HG03521 (cell line): ENCODE measurements around the gene SP6.

Experiments used
- ATAC-seq: cut with Tn5 transposase; IDR thresholded peaks from one replicate; pipeline ENCODE4 v1.9.1; 2021; ENCODE audit warnings: mild to moderate bottlenecking, moderate library complexity; ENCODE audit not compliant: unreplicated experiment

SP6 gene

DNA sequence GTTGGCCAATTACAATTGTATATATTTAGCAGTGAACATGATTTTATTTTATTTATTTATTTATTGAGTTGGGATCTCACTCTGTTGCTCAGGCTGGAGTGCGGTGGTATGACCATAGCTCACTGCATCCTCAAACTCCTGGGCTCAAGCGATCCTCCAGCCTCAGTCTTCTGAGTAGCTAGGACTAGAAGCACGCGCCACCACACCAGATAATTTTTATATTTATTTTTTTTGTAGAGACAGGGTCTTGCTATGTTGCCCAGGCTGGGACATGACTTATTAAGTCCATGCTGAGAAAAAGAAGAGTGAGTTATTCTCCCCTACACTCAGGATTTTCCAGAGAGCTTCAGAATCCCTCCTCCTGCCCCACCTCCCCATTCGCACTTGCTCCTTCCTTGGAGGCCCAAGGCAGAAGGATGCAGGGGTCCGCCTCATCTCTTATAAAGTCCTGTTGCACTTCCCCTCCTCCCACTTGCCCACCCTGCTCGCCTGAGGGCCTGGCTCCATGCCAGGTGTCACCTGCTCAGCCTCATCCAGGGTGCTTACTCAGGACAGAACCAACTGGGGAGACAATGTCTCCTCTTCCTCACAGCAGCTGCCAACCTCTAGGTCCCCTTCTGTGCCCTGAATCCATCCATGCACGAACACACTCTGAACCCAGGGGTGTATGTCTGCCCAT, 29.0 kb upstream of the SP6 start:
- ATAC-seq, result no peak

DNA sequence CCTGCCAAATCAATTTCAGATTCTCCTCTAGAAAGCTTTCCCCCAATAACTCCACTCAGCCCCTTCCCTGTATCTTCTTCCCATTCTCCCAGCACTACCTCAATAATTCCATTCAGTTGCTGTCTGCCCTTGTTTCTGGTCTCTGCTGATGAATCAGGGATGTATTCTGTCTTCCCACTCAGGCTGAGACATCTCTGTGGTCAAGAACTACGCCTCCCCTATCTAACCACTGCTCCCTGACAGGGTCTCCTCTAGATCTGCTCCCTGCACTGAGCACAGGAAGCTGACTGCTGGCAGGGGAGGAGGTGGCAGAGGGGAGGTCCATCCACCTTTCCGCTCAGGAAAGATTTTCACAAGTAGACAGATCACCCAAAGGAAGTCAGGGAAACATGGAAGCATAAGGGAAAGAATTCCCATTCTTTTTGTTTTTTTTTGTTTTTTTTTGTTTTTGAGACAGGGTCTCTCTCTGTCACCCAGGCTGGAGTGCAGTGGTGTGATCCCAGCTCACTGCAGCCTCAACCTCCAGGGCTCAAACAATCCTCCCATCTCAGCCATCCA, 28.1 kb upstream of the SP6 start:
- ATAC-seq, result no peak

DNA sequence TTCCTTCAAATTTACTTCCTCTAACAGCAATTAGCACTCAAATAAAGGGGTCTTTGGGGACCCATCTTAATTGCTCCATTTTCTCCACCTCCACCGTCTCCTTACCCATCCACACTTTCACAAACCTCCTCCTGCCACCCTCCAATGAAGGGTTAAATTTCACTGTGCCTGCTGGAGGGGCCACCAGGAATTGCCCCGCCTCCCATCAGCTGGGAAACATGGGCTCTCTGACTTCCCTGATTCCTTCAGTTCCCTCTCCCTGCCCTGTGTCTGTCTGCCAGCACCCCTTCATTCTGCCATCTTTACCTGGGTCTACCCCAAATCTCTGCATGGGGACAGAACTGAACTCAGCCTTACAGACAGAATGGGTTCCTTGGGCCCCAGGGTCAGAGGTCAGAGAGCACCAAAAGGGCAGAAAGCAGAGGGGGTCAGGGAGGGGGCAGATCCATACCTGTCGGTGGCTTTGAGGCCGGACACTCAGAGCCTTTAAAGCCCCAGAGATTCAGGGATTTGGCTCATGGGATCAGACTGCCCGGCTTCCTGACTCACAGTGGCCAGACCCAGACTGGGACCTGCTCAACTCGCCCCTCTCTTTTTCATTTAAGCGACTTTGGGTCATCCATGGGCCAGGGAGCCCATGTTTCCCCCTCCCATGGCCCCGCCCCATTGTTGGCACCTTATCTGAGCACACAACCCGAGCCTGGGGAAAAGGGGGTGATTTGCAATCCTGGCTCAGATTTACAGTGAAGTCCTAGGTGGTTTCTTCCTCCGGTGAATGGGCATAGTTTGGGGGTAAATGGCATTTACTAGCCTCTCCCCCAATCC, 27.5 kb upstream of the SP6 start:
- no peak for ATAC-seq

GRCh38 chr17:47877368-47878034, 26.5 kb upstream of the SP6 start:
- no peak for ATAC-seq

GRCh38 chr17:47875011-47875985, 24.3 kb upstream of the SP6 start:
- ATAC-seq, result no peak

DNA sequence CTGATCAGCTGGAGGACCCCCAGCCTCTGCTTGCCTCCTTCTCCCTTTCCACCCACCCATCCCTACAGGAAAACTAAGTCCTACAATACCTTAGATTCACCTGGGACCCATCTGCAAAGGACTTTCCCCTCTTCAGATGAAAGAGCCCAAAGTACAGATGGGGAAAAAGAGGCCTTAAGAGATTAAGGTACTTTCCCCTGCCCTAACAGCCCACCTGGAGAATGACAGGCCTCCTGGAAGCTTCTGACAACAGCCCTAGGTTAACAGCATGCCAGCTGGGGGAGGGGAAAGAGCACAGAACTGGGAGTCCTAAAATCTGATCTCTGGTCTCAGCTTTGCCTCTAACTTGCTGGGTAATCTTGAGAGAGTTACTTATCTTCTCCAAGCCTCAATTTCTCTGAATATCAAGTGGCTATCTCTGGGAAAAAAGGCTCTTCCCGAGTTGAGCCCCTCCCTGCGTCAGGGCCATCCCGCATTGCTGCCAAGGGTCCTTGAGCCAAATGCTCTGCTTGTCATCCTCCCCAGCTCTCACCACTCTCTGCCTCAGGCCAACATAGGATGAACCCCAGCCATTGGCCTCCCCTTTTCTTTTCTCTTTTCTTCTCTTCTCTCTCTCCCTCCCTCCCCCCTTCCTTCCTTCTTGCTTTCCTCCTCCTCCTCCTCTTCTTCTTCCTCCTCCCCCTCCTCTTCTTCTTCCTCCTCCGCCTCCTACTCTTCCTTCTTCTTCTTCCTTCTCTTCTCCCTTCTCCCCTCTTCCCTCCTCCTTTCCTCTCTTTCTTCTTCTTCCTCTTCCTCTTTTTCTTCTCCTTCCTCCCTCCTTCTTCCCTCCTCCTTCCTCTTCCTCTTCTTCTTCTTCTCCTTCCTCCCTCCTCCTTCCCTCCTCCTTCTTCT, 22.5 kb upstream of the SP6 start:
- ATAC-seq, result no peak

- ATAC-seq, result no peak
Observed at GRCh38 chr17:47872651-47873161, 21.7 kb upstream of the SP6 start.

- ATAC-seq, result no peak
Observed at GRCh38 chr17:47872019-47872650, 21.2 kb upstream of the SP6 start.

GRCh38 chr17:47871048-47871447, 20.1 kb upstream of the SP6 start:
- no peak for ATAC-seq

DNA sequence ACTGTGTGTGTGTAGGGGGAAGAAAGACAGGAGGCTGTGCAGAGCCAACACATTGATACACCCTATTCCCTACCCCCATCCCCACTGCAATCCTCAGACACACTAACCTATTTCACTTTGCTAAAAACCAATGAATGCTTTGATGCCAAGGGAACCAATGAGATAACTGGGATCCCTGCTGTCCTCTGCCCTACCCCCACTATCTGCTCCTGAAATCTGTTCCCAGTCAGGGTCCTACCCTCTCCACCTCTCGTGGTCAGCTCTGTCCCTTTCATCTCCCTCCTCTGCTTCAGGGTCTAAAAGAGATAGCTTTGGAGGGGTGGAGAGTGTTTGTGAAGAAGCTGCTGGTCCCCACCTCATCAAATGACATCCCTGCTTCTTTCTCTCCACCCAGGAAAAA, 19.1 kb upstream of the SP6 start:
- ATAC-seq, result no peak

- ATAC-seq, result no peak
Observed at GRCh38 chr17:47869114-47869513, 18.2 kb upstream of the SP6 start.

DNA sequence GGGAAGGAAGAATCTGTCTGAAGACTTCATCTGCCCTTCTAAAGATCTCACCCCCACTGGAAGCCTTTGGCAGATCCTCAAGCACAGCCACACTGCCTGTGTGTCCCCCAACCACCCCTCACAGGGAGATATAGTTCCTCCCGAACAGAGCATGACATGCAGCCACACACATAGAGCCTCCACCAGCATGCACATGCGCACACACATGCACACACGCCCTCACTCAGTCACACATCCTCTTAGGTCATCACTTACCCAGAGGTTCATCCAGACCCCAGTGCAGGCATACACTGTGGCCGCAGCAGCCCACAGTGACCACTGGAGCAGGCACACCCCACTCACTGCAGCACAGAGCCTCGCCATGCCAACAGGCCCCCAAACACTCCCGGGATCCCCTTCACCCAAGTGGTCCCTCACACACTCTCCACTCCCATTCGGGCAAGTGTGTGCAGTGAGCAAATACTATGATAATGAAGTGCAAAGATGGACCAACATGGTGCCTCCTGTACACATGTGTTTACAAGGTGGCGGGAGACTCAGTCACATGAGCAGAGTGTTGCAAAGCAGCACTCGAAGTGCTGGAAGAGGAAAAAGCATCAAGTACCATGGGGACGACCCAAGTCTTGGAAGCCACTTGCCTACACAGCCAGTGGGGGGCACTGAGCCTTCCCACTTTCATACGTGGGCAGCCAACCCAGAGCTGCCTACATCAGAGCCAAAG, 17.0 kb upstream of the SP6 start:
- no peak for ATAC-seq

DNA sequence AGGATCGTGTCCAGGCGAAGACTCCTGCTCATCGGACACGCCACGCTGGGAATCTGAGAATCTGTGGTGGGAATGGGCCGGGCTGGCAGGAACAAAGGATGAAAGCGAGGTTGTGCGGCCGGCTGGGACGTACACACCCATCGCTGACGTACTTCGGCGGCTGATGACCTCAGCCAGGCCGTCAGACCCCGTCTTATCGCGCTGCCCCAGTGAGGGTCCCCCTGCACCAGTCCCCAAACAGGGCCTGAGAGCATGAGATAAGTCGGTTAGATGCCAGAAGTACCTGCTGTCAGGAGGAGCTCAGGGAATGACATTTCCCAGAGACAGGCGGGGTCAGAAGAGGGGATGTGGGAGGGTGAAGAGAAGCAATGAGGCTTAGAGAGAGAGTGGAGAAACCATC, 16.0 kb upstream of the SP6 start:
- ATAC-seq, result no peak

GRCh38 chr17:47864791-47865216, 13.8 kb upstream of the SP6 start:
- no peak for ATAC-seq

DNA sequence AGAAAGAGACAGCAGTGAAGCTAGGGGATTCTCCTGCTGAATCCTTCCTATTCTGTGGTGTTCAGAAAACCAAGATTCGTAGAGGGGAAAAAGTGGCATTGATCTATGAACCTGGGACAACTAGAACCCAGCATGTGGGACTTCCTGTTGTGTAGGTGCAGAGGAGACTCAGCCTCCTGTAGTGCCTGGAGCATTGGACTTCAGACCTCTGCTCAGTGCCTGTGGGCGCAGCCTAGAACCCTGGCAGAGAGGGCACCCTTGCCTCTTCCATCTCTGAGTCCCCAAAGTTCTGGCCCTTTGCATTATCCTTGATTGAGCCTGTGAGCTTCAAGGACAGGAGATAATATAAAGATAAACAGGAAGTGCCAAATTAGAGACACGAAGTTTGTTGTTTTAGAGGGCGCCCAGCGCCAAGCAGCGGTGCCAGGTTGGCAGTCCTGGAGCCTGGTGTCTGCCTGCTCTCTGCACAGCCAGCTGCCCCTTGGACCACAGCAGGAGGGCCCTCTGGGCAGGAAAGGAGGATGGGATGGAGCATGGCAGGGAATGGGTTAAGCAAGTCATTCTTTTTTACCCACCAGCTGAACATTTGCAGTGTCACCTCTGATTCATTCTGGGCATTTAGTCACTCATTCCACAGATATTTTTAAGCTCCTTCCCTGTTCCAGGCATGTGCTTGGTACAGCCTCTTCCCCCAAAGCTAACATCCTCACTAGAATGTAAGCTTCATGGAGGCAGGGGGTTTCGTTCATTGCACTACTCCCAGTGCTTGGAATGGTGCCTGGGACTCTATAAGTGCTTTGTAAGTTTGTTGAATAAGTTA, 11.9 kb upstream of the SP6 start:
- ATAC-seq, result no peak

- no peak for ATAC-seq
Observed at GRCh38 chr17:47860386-47860785, 9.4 kb upstream of the SP6 start.
